Ascending aorta (tissue), 2 donors: ENCODE data around the gene LGALS13. TPM values are rescaled to one million over a fixed set of nuclear protein-coding genes. Genes with fewer than 3 reads are reported as not detected.

ENCODE experiments used
- DNase-seq, 2 donors: peaks; one replicate each; pipeline ENCODE4 v3.0.0-alpha.2; 2019; ENCODE audit warnings: low spot score in 2 of 2
- H3K27ac ChIP-seq, 2 donors: fragments of 200-600 bp; sonication (generic); one replicate each; pipeline ENCODE4 v1.5.1; 2016 to 2017; ENCODE audit warnings: mild to moderate bottlenecking in 1 of 2
- H3K27me3 ChIP-seq: fragments of 200-600 bp; sonication (generic); one replicate; pipeline ENCODE4 v1.5.1; 2017
- H3K36me3 ChIP-seq, 2 donors: fragments of 200-600 bp; sonication (generic); one replicate each; pipeline ENCODE4 v1.5.1; 2016
- H3K4me1 ChIP-seq, 2 donors: fragments of 200-600 bp; sonication (generic); one replicate each; pipeline ENCODE4 v1.5.1; 2016 to 2017; ENCODE audit warnings: mild to moderate bottlenecking in 1 of 2
- H3K4me3 ChIP-seq, 2 donors: fragments of 200-600 bp; sonication (generic); one replicate each; pipeline ENCODE4 v1.5.1; 2016 to 2017; ENCODE audit warnings: mild to moderate bottlenecking in 1 of 2
- H3K9me3 ChIP-seq, 2 donors: fragments of 200-600 bp; sonication (generic); one replicate each; pipeline ENCODE4 v1.5.1; 2016
- CTCF ChIP-seq, 3 experiments: fragments of 200-600 bp in 2 of 3; fragments of 450-650 bp in 1 of 3; sonication (generic) in 2 of 3; IDR thresholded peaks; one replicate each; pipeline ENCODE4 v1.5.1; 2016 to 2019; ENCODE audit warnings: antibody characterized with exemption in 3 of 3, mild to moderate bottlenecking in 1 of 3, moderate library complexity in 1 of 3
- intact Hi-C: fragments of 100-400 bp; cut with DNase I; formaldehyde crosslinking; loops from one replicate; pipeline ENCODE4 v1.15.1; 2023
- total RNA-seq: library from RNA; depleted of rRNA; stranded (reverse); fragments of >200 nt; gene quantifications from one replicate; pipeline ENCODE4 v1.1.0, GENCODE V29; 2016

LGALS13 gene
- not detected for total RNA-seq

DNA sequence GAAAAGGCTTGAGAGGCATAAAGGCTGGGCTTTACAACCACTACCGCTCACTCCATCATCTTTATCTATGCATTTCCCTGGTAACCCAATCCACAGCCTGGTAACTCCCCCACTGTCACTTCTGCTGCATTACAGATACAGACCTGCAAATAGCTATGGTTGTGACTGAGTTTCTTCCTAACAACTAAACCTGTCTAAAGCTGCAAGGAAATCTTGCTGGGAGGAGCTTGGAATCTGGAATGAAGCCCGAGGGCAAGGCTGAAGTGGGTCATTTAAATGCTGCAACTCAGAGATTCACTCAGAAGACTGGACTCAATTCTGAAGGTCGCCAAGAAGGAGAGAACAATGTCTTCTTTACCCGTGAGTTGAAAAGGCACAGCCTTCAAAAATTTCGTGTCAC lies at the start of gene LGALS13:
Gene LGALS13, plus strand, starts transcription at position 301 of the 400 bp plus-strand sequence. Its CDS starts 45 bp downstream, at position 346.
- no peak within 1 kb of the TSS for H3K27ac ChIP-seq
- H3K4me1 ChIP-seq = no peaks in the 10 kb centered on the region
- intact Hi-C loops = no loop called here
- no peaks in the 10 kb centered on the region for H3K27me3 ChIP-seq
- no peak for TF ChIP-seq CTCF (IDR thresholded peaks at IDR 0.05)
- H3K4me3 ChIP-seq = no peak within 1 kb of the TSS
- no peaks in the 10 kb centered on the region for H3K36me3 ChIP-seq
- H3K9me3 ChIP-seq = no peaks in the 10 kb centered on the region
- DNase-seq = no peak

DNA sequence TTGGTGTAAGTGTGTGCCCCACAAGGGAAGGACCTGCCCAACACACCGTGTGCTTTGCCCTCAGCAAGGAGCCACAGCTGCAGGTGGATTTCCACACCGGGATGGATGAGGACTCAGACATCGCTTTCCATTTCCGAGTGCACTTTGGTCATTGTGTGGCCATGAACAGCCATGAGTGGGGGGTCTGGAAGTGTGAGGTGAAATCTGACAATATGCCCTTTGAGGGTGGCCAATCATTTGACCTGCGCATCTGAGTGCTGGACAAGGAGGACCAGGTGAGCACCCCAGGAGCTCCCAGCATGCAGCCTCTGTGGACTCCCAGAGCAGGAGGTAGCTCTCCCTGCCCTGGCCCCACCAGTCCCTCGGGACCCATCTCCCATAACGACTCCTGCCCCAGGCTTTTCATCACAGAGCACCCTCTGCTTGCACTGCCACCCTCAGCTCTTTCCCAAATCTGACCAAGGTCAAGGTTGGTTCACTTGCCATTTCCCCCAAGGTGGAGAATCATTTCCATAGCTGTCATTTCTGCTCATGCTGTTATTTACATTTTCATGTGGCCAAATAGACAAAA lies 49.2 kb upstream of the LGALS13 start:
- Histone ChIP-seq H3K4me3 (no peak overlapping the region), H3K9me3 (no peaks in the 10 kb centered on the region), H3K36me3 (no peaks in the 10 kb centered on the region), H3K4me1 (no peaks in the 10 kb centered on the region), H3K27ac (no peak overlapping the region), H3K27me3 (no peaks in the 10 kb centered on the region)
- no peak for DNase-seq
- intact Hi-C loops = loop anchor here (5.0 kb wide), 1 partner anchor 289 kb away; no protein-coding TSS in a partner anchor
- TF ChIP-seq CTCF (IDR thresholded peaks at IDR 0.05) = no peak

GRCh38 chr19:39554701-39555311 lies 47.5 kb upstream of the LGALS13 start:
- no peaks in the 10 kb centered on the region for H3K27me3 ChIP-seq
- no peaks in the 10 kb centered on the region for H3K36me3 ChIP-seq
- DNase-seq = no peak
- no peak overlapping the region for H3K4me3 ChIP-seq
- TF ChIP-seq CTCF (IDR thresholded peaks at IDR 0.05) = no peak
- no peaks in the 10 kb centered on the region for H3K4me1 ChIP-seq
- H3K27ac ChIP-seq = no peak overlapping the region
- intact Hi-C loops = loop anchor here (5.0 kb wide), 1 partner anchor 287 kb away; no protein-coding TSS in a partner anchor
- no peaks in the 10 kb centered on the region for H3K9me3 ChIP-seq

DNA sequence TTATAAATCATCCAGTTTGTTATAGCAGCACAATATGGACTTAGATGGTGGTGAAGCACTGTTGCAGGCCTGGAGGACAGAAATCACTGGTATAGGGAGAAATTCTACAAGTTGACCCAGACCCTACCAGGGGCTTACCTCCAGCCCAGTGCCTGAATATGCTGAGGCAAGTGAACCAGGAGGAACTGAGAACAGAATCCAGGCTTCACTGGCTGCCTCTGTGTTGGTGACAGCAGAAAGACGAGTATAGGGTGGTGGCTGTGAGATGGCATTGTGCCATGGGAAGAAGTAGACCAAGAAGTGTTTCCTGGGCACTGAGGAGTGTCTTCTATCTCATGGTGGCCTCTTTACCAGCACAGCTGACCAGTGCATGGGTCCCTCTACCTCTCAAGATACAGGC lies 46.4 kb upstream of the LGALS13 start:
- no peaks in the 10 kb centered on the region for H3K27me3 ChIP-seq
- H3K9me3 ChIP-seq = no peaks in the 10 kb centered on the region
- H3K4me3 ChIP-seq = no peak overlapping the region
- no peaks in the 10 kb centered on the region for H3K4me1 ChIP-seq
- no peak for DNase-seq
- no peaks in the 10 kb centered on the region for H3K36me3 ChIP-seq
- TF ChIP-seq CTCF (IDR thresholded peaks at IDR 0.05) = no peak
- intact Hi-C loops = no loop called here
- H3K27ac ChIP-seq = no peak overlapping the region

- Histone ChIP-seq H3K9me3 (no peaks in the 10 kb centered on the region), H3K36me3 (no peaks in the 10 kb centered on the region), H3K4me1 (no peaks in the 10 kb centered on the region), H3K4me3 (no peak overlapping the region), H3K27ac (no peak overlapping the region), H3K27me3 (no peaks in the 10 kb centered on the region)
- no peak for DNase-seq
- intact Hi-C loops = no loop called here
- TF ChIP-seq CTCF (IDR thresholded peaks at IDR 0.05) = no peak
These were observed 44.3 kb upstream of the LGALS13 start for GRCh38 chr19:39557811-39558623.
